OCI-LY1 (cell line): ENCODE measurements around the gene ZFTA.

Experiments used
- H2AFZ ChIP-seq: fragments of 200-600 bp; sonication (generic), shearing (Covaris generic); 2 replicates; pipeline ENCODE4 v1.6.0; 2014; ENCODE audit warnings: antibody characterized with exemption, mild to moderate bottlenecking, low read length
- H3F3A ChIP-seq: fragments of 200-600 bp; sonication (generic), shearing (Covaris generic); 2 replicates; pipeline ENCODE4 v1.6.0; 2014; ENCODE audit warnings: mild to moderate bottlenecking, antibody characterized with exemption, low read length, moderate library complexity; ENCODE audit not compliant: insufficient read depth
- H3K27ac ChIP-seq: fragments of 200-600 bp; sonication (generic); 2 replicates; pipeline ENCODE4 v1.5.1; 2014; ENCODE audit warnings: low read length, mixed run types, mild to moderate bottlenecking, low read depth; ENCODE audit not compliant: poor library complexity, severe bottlenecking
- H3K27me3 ChIP-seq: fragments of 200-600 bp; sonication (generic); 2 replicates; pipeline ENCODE4 v1.6.0; 2014; ENCODE audit warnings: antibody characterized with exemption, mild to moderate bottlenecking, low read length, moderate library complexity; ENCODE audit not compliant: insufficient read depth
- H3K36me3 ChIP-seq: fragments of 200-600 bp; sonication (generic); 2 replicates; pipeline ENCODE4 v1.6.1; 2014; ENCODE audit warnings: mild to moderate bottlenecking, antibody characterized with exemption, low read length, moderate library complexity, mixed read lengths; ENCODE audit not compliant: insufficient read depth
- H3K4me1 ChIP-seq: fragments of 200-600 bp; sonication (generic); 2 replicates; pipeline ENCODE4 v1.5.1; 2014; ENCODE audit warnings: mild to moderate bottlenecking, low read length, moderate library complexity; ENCODE audit not compliant: insufficient read depth, severe bottlenecking
- H3K4me2 ChIP-seq: fragments of 200-600 bp; sonication (generic), shearing (Covaris generic); 2 replicates; pipeline ENCODE4 v1.6.1; 2014; ENCODE audit warnings: low read length
- H3K4me3 ChIP-seq: fragments of 200-600 bp; sonication (generic); 2 replicates; pipeline ENCODE4 v1.5.1; 2014; ENCODE audit warnings: low read length, low read depth, mild to moderate bottlenecking, mixed read lengths; ENCODE audit not compliant: poor library complexity, severe bottlenecking
- H3K79me2 ChIP-seq: fragments of 200-600 bp; shearing (Covaris generic); 2 replicates; pipeline ENCODE4 v1.6.1; 2016; ENCODE audit warnings: mixed run types, low read length, mixed read lengths; ENCODE audit not compliant: insufficient read depth
- H3K9ac ChIP-seq: fragments of 200-600 bp; sonication (generic), shearing (Covaris generic); 2 replicates; pipeline ENCODE4 v1.6.1; 2014; ENCODE audit warnings: mild to moderate bottlenecking, low read length, mixed read lengths
- H3K9me2 ChIP-seq: fragments of 200-600 bp; sonication (generic), shearing (Covaris generic); 2 replicates; pipeline ENCODE4 v1.6.1; 2014; ENCODE audit warnings: low read depth, mild to moderate bottlenecking, low read length, mixed read lengths
- H3K9me3 ChIP-seq: fragments of 200-600 bp; shearing (Covaris generic); 2 replicates; pipeline ENCODE4 v1.6.1; 2014; ENCODE audit warnings: low read length, mixed read lengths
- H4K20me1 ChIP-seq: fragments of 200-600 bp; sonication (generic), shearing (Covaris generic); 2 replicates; pipeline ENCODE4 v1.6.0; 2016; ENCODE audit warnings: mild to moderate bottlenecking, low read length; ENCODE audit not compliant: insufficient read depth
- CTCF ChIP-seq: fragments of 200-600 bp; sonication (generic), shearing (Covaris generic); IDR thresholded peaks from 2 replicates; pipeline ENCODE4 v1.5.1; 2017; ENCODE audit warnings: mild to moderate bottlenecking, antibody characterized with exemption, low read length, moderate library complexity, mixed read lengths
- EZH2 ChIP-seq: fragments of 200-600 bp; sonication (generic), shearing (Covaris generic); IDR thresholded peaks from 2 replicates; pipeline ENCODE4 v1.8.0; 2017; ENCODE audit warnings: borderline replicate concordance, mixed run types, mild to moderate bottlenecking, antibody characterized with exemption, low read length, moderate library complexity, mixed read lengths

Gene ZFTA

GRCh38 chr11:63760487-63761079 is 8.0 kb downstream of the ZFTA start:
- H3F3A ChIP-seq = peaks cover 5% of the 10 kb centered on the region; the same call in 1 of the 2 replicates
- H3K9ac ChIP-seq = no peak overlapping the region
- no peaks in the 10 kb centered on the region for H3K9me2 ChIP-seq
- no peaks in the 10 kb centered on the region for H3K27me3 ChIP-seq
- no peaks in the 10 kb centered on the region for H3K79me2 ChIP-seq
- H3K4me3 ChIP-seq = no peak overlapping the region
- peaks cover 38% of the 10 kb centered on the region; the same call in 1 of the 2 replicates for H3K36me3 ChIP-seq
- no peaks in the 10 kb centered on the region for H3K4me1 ChIP-seq
- no peak overlapping the region for H3K27ac ChIP-seq
- H3K4me2 ChIP-seq = no peak overlapping the region
- no peak for TF ChIP-seq CTCF
- no peak for TF ChIP-seq EZH2
- no peaks in the 10 kb centered on the region for H3K9me3 ChIP-seq
- H2AFZ ChIP-seq = no peak overlapping the region
- H4K20me1 ChIP-seq = no peaks in the 10 kb centered on the region

- Histone ChIP-seq H3F3A (peaks cover 5% of the 10 kb centered on the region; the same call in 1 of the 2 replicates), H3K36me3 (peaks cover 60% of the 10 kb centered on the region), H3K4me2 (no peak overlapping the region), H3K27me3 (no peaks in the 10 kb centered on the region), H2AFZ (no peak overlapping the region), H3K9ac (no peak overlapping the region), H4K20me1 (no peaks in the 10 kb centered on the region), H3K4me1 (no peaks in the 10 kb centered on the region), H3K27ac (no peak overlapping the region), H3K9me3 (no peaks in the 10 kb centered on the region), H3K79me2 (no peaks in the 10 kb centered on the region), H3K4me3 (no peak overlapping the region), H3K9me2 (no peaks in the 10 kb centered on the region)
- TF ChIP-seq CTCF (no peak), EZH2 (no peak)
Observed at GRCh38 chr11:63756919-63757761, 11.4 kb downstream of the ZFTA start.

GRCh38 chr11:63749624-63750023 is 19.0 kb downstream of the ZFTA start:
- Histone ChIP-seq H3K36me3 (peaks cover 39% of the 10 kb centered on the region), H3K79me2 (no peaks in the 10 kb centered on the region)

More at GRCh38 chr11:63749624-63750023, 19.0 kb downstream of the ZFTA start:
- H3K4me1 ChIP-seq = peaks cover 16% of the 10 kb centered on the region
- H3F3A ChIP-seq = no peaks in the 10 kb centered on the region
- no peak overlapping the region for H3K9ac ChIP-seq
- H3K9me3 ChIP-seq = no peaks in the 10 kb centered on the region
- H2AFZ ChIP-seq = no peak overlapping the region
- 0 out of 2 replicates have a peak, but pooled peaks cover 2% of the 10 kb centered on the region for H4K20me1 ChIP-seq
- H3K9me2 ChIP-seq = no peaks in the 10 kb centered on the region
- H3K27ac ChIP-seq = no peak overlapping the region
- H3K27me3 ChIP-seq = no peaks in the 10 kb centered on the region
- TF ChIP-seq CTCF (no peak), EZH2 (no peak)
- H3K4me2 ChIP-seq = no peak overlapping the region
- H3K4me3 ChIP-seq = no peak overlapping the region
